Measurements from ENCODE around the gene ZNRF2. TPM values are rescaled to one million over a fixed set of nuclear protein-coding genes. Genes with fewer than 3 reads are reported as not detected.

The ZNRF2 gene
- total RNA-seq, 1 experiment from 2014 or later = 24.7 TPM

- Histone ChIP-seq H2AFZ (no peak overlapping the region), H3K27me3 (ENCODE audit: insufficient read depth, low read depth) (no peaks in the 10 kb centered on the region), H3F3A (ENCODE audit: insufficient read depth, low read depth) (no peaks in the 10 kb centered on the region), H3K4me2 (no peak overlapping the region), H3K9me2 (ENCODE audit: insufficient read depth) (no peaks in the 10 kb centered on the region), H3K27ac (no peak overlapping the region), H3K9me3 (ENCODE audit: insufficient read depth, low read depth) (no peaks in the 10 kb centered on the region), H3K79me2 (ENCODE audit: low read depth) (peaks cover 68% of the 10 kb centered on the region), H4K20me1 (ENCODE audit: insufficient read depth) (no peaks in the 10 kb centered on the region), H3K36me3 (ENCODE audit: low read depth) (no peaks in the 10 kb centered on the region), H3K4me1 (replicated peaks; ENCODE audit: insufficient read depth) (peaks cover 5% of the 10 kb centered on the region; the same call in 1 of the 2 replicates), H3K4me3 (no peak overlapping the region)
- no TSS peak for BruUV-seq (replicated peaks)
- ChIA-PET POLR2A (ENCODE audit: unreplicated experiment) (interaction anchor here (0.5 kb wide), 1 partner anchor 16 kb away, joined by 12 read pairs; no protein-coding TSS in a partner anchor), CTCF (interaction anchor here (0.6 kb wide), 1 partner anchor 20 kb away, joined by 3 read pairs; no protein-coding TSS in a partner anchor)
- no peak for DNase-seq
- intact Hi-C loops (cut with micrococcal nuclease; ENCODE audit: unreplicated experiment) = no loop called here
- TF ChIP-seq, protein P1, sequence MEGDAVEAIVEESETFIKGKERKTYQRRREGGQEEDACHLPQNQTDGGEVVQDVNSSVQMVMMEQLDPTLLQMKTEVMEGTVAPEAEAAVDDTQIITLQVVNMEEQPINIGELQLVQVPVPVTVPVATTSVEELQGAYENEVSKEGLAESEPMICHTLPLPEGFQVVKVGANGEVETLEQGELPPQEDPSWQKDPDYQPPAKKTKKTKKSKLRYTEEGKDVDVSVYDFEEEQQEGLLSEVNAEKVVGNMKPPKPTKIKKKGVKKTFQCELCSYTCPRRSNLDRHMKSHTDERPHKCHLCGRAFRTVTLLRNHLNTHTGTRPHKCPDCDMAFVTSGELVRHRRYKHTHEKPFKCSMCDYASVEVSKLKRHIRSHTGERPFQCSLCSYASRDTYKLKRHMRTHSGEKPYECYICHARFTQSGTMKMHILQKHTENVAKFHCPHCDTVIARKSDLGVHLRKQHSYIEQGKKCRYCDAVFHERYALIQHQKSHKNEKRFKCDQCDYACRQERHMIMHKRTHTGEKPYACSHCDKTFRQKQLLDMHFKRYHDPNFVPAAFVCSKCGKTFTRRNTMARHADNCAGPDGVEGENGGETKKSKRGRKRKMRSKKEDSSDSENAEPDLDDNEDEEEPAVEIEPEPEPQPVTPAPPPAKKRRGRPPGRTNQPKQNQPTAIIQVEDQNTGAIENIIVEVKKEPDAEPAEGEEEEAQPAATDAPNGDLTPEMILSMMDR (conservative IDR thresholded peaks at IDR 0.05) = no peak
- TF ChIP-seq EZH2 (IDR thresholded peaks at IDR 0.05; ENCODE audit: low read depth) = no peak
These were observed 17.4 kb downstream of the ZNRF2 start for GRCh38 chr7:30301751-30302150.

DNA sequence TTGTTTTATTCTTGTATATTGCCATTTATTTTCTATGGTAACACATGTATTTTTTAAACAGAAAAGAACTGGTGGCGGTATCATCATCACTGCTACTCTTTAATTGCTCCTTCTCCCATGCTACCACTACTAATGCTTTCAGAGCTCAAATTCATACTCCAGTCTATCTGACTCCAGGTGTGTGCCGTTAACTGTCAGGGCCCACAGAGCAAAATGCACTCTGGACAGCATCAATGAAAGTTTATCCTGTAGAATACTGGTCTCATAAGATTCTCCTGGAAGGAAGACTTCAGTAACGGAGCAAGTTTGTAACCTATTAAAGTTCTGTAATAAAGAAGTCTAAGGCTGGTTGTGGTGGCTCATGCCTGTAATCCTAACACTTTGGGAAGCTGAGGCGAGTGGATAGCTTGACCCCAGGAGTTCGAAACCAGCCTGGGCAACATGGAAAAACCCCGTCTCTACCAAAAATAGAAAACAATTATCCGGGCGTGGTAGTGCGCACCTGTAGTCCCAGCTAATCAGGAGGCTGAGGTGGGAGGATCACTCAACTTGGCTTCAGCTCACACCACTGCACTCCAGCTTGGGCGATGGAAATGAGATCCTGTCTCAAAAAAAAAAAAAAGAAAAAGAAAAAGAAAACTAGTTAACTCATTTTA lies 18.4 kb downstream of the ZNRF2 start:
- no peaks in the 10 kb centered on the region for H3F3A ChIP-seq (ENCODE audit: insufficient read depth, low read depth)
- POLR2A ChIA-PET (ENCODE audit: unreplicated experiment) = no interaction called here
- BruUV-seq (replicated peaks) = no TSS peak
- H3K9me3 ChIP-seq (ENCODE audit: insufficient read depth, low read depth) = 0 out of 2 replicates have a peak, but pooled peaks cover 7% of the 10 kb centered on the region
- H3K4me1 ChIP-seq (replicated peaks; ENCODE audit: insufficient read depth) = peaks cover 10% of the 10 kb centered on the region
- no peak overlapping the region for H3K4me3 ChIP-seq
- intact Hi-C loops (cut with micrococcal nuclease; ENCODE audit: unreplicated experiment) = no loop called here
- no peaks in the 10 kb centered on the region for H3K27me3 ChIP-seq (ENCODE audit: insufficient read depth, low read depth)
- no peaks in the 10 kb centered on the region for H3K9me2 ChIP-seq (ENCODE audit: insufficient read depth)
- no peak overlapping the region for H2AFZ ChIP-seq
- no peak for DNase-seq
- no peaks in the 10 kb centered on the region for H3K36me3 ChIP-seq (ENCODE audit: low read depth)
- H4K20me1 ChIP-seq (ENCODE audit: insufficient read depth) = no peaks in the 10 kb centered on the region
- H3K4me2 ChIP-seq = no peak overlapping the region
- CTCF ChIA-PET = interaction anchor here (0.5 kb wide), 1 partner anchor 19 kb away, joined by 5 read pairs; no protein-coding TSS in a partner anchor
- TF ChIP-seq, protein P1 (conservative IDR thresholded peaks at IDR 0.05) = no peak
- no peak for TF ChIP-seq EZH2 (IDR thresholded peaks at IDR 0.05; ENCODE audit: low read depth)
- peaks cover 71% of the 10 kb centered on the region for H3K79me2 ChIP-seq (ENCODE audit: low read depth)
- H3K27ac ChIP-seq = no peak overlapping the region

- CTCF ChIA-PET = interaction anchor here (0.5 to 0.6 kb wide), 1 partner anchor 20 kb away, joined by 5 to 15 read pairs; no protein-coding TSS in a partner anchor
- no peak for DNase-seq
- Histone ChIP-seq H3K9me2 (ENCODE audit: insufficient read depth) (no peaks in the 10 kb centered on the region), H3K27me3 (ENCODE audit: insufficient read depth, low read depth) (no peaks in the 10 kb centered on the region), H2AFZ (no peak overlapping the region), H4K20me1 (ENCODE audit: insufficient read depth) (no peaks in the 10 kb centered on the region), H3K36me3 (ENCODE audit: low read depth) (no peaks in the 10 kb centered on the region), H3K27ac (no peak overlapping the region), H3K4me3 (no peak overlapping the region), H3F3A (ENCODE audit: insufficient read depth, low read depth) (0 out of 2 replicates have a peak, but pooled peaks cover 4% of the 10 kb centered on the region), H3K4me1 (replicated peaks; ENCODE audit: insufficient read depth) (peaks cover 17% of the 10 kb centered on the region), H3K4me2 (no peak overlapping the region), H3K79me2 (ENCODE audit: low read depth) (peaks cover 74% of the 10 kb centered on the region), H3K9me3 (ENCODE audit: insufficient read depth, low read depth) (0 out of 2 replicates have a peak, but pooled peaks cover 10% of the 10 kb centered on the region)
- no TSS peak for BruUV-seq (replicated peaks)
- TF ChIP-seq, protein P1 (conservative IDR thresholded peaks at IDR 0.05) = no peak
- no peak for TF ChIP-seq EZH2 (IDR thresholded peaks at IDR 0.05; ENCODE audit: low read depth)
- POLR2A ChIA-PET (ENCODE audit: unreplicated experiment) = no interaction called here
- intact Hi-C loops (cut with micrococcal nuclease; ENCODE audit: unreplicated experiment) = no loop called here
These were observed 19.1 kb downstream of the ZNRF2 start for GRCh38 chr7:30303312-30304039.

Measured in PC-9 (cell line).